ENCODE data around the gene IL1R2. TPM values are rescaled to one million over a fixed set of nuclear protein-coding genes. Genes with fewer than 3 reads are reported as not detected.
A peak's percentile ranks its signal among the peaks of the same experiment; 100 is the strongest.

The IL1R2 gene
- total and polyA plus RNA-seq, 9 of the 15 experiments (the other 6 are each of a cell fraction or from before 2014, with no cell fraction given) = 0.13 TPM; not detected in 8

- TF ChIP-seq NFRKB (IDR thresholded peaks at IDR 0.05; ENCODE audit: low read depth) (no peak), CC2D1A (IDR thresholded peaks at IDR 0.05) (peak; percentile 81), HCFC1 (IDR thresholded peaks at IDR 0.05; ENCODE audit: low read depth, low read length) (0 out of 2 replicates have a peak, but pooled peaks have one; percentile 5), MLX (CRISPR knock-in tag; conservative IDR thresholded peaks at IDR 0.05) (no peak), EZH2 (IDR thresholded peaks at IDR 0.05; ENCODE audit: borderline replicate concordance, low read depth, low read length) (no peak), PCBP1 (IDR thresholded peaks at IDR 0.05; ENCODE audit: low read depth, low read length, poor library complexity, severe bottlenecking) (no peak), DMBX1 (CRISPR knock-in tag; IDR thresholded peaks at IDR 0.05; ENCODE audit: borderline replicate concordance) (no peak), SUPT5H (IDR thresholded peaks at IDR 0.05) (no peak), ARHGAP35 (IDR thresholded peaks at IDR 0.05; ENCODE audit: partially characterized antibody) (no peak), TFAM (CRISPR knock-in tag; conservative IDR thresholded peaks at IDR 0.05) (no peak), AFF1 (IDR thresholded peaks at IDR 0.05; ENCODE audit: low read depth in 1 of 2, partially characterized antibody in 2 of 2) (no peak), TRIM24 (IDR thresholded peaks at IDR 0.05) (no peak), MXD1 (CRISPR knock-in tag; IDR thresholded peaks at IDR 0.05; ENCODE audit: borderline replicate concordance, poor library complexity, severe bottlenecking) (no peak), PCBP2 (IDR thresholded peaks at IDR 0.05; ENCODE audit: low read depth, low read length, poor library complexity, severe bottlenecking) (no peak), PHF8 (IDR thresholded peaks at IDR 0.05; ENCODE audit: borderline replicate concordance, low read length) (no peak), TAF1 (IDR thresholded peaks at IDR 0.05; ENCODE audit: control insufficient read depth, extremely low read depth, insufficient read depth, low read length, severe bottlenecking) (no peak), NUFIP1 (IDR thresholded peaks at IDR 0.05; ENCODE audit: partially characterized antibody) (no peak), ZNF395 (CRISPR knock-in tag; IDR thresholded peaks at IDR 0.05) (no peak), TRIM28 (IDR thresholded peaks at IDR 0.05) (no peak), ZNF699 (CRISPR knock-in tag; IDR thresholded peaks at IDR 0.05; ENCODE audit: insufficient replicate concordance) (no peak), RNF2 (IDR thresholded peaks at IDR 0.05) (no peak)
Observed at GRCh38 chr2:102020596-102021170, 28.9 kb downstream of the IL1R2 start (continued).

Measured in K562 (cell line).